Parathyroid adenoma (tissue), 2 donors: ENCODE data around the gene MNT.

ENCODE experiments used
- H2AFZ ChIP-seq: fragments of 300-600 bp; sonication (generic); one replicate; pipeline ENCODE4 v1.7.0; 2017; ENCODE audit warnings: antibody characterized with exemption, mild to moderate bottlenecking
- H3K27ac ChIP-seq: fragments of 300-600 bp; sonication (generic); one replicate; pipeline ENCODE4 v1.7.0; 2017
- H3K27me3 ChIP-seq: fragments of 300-600 bp; sonication (generic); one replicate; pipeline ENCODE4 v1.7.0; 2017; ENCODE audit warnings: low read length; ENCODE audit not compliant: control insufficient read depth, insufficient read depth
- H3K36me3 ChIP-seq: fragments of 300-600 bp; sonication (generic); one replicate; pipeline ENCODE4 v1.7.0; 2017; ENCODE audit warnings: low read length; ENCODE audit not compliant: control insufficient read depth, insufficient read depth
- H3K4me1 ChIP-seq: fragments of 300-600 bp; sonication (generic); one replicate; pipeline ENCODE4 v1.7.0; 2017; ENCODE audit warnings: control low read depth
- H3K4me2 ChIP-seq: fragments of 300-600 bp; sonication (generic); one replicate; pipeline ENCODE4 v1.7.0; 2017; ENCODE audit warnings: low read length
- H3K4me3 ChIP-seq: fragments of 300-600 bp; sonication (generic); one replicate; pipeline ENCODE4 v1.7.0; 2017; ENCODE audit warnings: low read depth, low read length
- H3K79me2 ChIP-seq: fragments of 300-600 bp; sonication (generic); one replicate; pipeline ENCODE4 v1.7.0; 2017; ENCODE audit warnings: control low read depth
- H3K9ac ChIP-seq: fragments of 300-600 bp; sonication (generic); one replicate; pipeline ENCODE4 v1.7.0; 2017; ENCODE audit warnings: mild to moderate bottlenecking
- H3K9me3 ChIP-seq: fragments of 300-600 bp; sonication (generic); one replicate; pipeline ENCODE4 v1.7.0; 2017; ENCODE audit warnings: low read length; ENCODE audit not compliant: control insufficient read depth
- CTCF ChIP-seq: fragments of 300-600 bp; sonication (generic); IDR thresholded peaks from one replicate; pipeline ENCODE4 v1.7.0; 2017; ENCODE audit warnings: antibody characterized with exemption, mild to moderate bottlenecking
- donor health status: primary hyperparathyroidism.

The MNT gene

DNA sequence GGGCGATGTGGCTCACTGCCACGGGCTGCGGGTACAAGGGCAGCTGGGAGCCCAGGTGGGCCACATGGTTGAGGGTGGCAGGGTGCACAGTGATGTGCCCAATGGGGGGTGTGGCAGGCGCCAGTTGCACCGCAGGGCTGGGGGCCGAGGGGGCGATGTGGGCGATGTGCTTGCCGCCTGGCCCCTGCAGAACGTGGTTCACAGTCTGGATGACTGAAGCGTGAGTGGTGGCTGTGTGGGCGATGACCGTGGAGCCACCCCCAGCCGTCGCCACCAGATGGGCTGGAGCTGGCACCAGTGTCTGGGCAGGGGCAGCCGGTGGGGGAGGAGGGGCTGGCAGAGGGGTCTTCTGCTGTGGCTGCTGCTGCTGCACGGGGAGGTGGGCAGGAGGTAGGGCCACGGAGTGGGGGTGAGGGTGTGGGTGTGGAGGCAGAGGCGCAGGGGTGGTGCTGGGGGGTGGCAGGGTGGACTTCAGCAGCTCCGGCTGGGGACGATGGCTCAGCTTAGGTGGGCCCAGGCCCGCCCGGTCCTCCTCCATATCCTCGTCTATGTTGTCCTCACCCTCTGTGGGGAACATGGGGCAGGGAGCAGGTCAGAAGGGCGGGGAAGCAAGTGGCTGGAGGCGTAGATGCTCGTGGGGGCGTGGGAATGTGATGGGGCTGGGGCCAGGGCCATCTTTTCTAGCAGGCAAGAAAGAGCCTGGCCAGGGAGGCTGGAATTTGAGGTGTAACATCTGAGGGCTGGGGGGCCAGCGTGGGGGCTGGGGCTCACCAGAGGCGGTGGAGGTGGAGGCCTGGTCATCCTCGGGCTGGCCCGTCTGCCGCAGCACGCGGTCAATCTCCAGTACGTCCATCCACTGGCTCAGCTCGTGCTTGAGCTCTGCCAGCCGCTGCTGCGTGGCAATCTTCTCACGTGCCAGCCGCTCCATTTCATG lies 13.5 kb downstream of the MNT start:
- Histone ChIP-seq H3K36me3 (no peaks in the 10 kb centered on the region), H3K79me2 (peaks cover 27% of the 10 kb centered on the region), H3K27me3 (no peaks in the 10 kb centered on the region), H3K4me3 (no peak overlapping the region), H3K9ac (no peak overlapping the region), H3K4me1 (peaks cover 56% of the 10 kb centered on the region), H3K4me2 (no peak overlapping the region), H3K27ac (peak overlapping the region; percentile 47), H2AFZ (no peak overlapping the region), H3K9me3 (no peaks in the 10 kb centered on the region)
- TF ChIP-seq CTCF: no peak

DNA sequence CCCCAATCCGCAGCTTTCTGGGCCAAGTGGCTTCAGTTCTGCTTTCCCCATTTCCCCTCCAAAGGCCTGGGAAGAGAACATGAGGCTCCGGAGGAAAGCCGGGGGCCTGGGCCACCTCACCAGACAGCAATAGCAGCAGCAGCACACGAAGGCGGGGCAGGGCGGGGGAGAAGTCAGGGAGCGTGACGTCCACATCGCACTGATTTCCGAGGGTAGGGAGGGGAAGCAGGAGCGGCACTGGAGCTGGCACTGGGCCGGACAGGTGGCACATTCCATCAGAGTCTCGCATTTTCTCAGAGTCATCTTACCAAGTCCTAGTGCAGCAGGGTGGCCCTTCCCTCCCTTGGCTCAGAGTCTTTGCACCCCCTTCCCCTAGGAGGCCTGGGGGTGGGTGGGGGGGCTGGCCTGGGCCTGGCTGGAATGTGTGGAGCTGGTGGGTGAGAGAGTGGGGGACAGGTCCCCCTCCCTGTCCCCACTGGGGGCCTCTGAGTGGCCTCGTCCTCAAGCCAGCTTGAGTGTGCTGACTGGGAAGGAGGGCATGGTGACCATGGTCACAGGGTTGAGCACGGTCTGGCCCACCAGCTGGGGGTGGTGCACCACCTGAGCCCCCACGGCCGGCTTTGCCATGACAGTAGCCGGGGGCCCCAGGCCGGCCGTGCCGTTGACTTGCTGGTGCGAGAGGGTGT lies 14.3 kb downstream of the MNT start:
- H2AFZ ChIP-seq: peak overlapping the region; percentile 59
- peaks cover 27% of the 10 kb centered on the region for H3K79me2 ChIP-seq
- TF ChIP-seq CTCF: no peak
- H3K9ac ChIP-seq: no peak overlapping the region
- no peaks in the 10 kb centered on the region for H3K9me3 ChIP-seq
- no peaks in the 10 kb centered on the region for H3K27me3 ChIP-seq
- H3K36me3 ChIP-seq: no peaks in the 10 kb centered on the region
- peak overlapping the region; percentile 90 for H3K27ac ChIP-seq
- peak overlapping the region; percentile 54 for H3K4me2 ChIP-seq
- H3K4me1 ChIP-seq: peaks cover 48% of the 10 kb centered on the region
- peak overlapping the region; percentile 39 for H3K4me3 ChIP-seq

GRCh38 chr17:2385240-2386210 lies 15.3 kb downstream of the MNT start:
- H3K36me3 ChIP-seq: no peaks in the 10 kb centered on the region

More at GRCh38 chr17:2385240-2386210, 15.3 kb downstream of the MNT start:
- Histone ChIP-seq H3K4me3 (no peak overlapping the region), H3K4me1 (peaks cover 46% of the 10 kb centered on the region), H3K9ac (no peak overlapping the region), H3K79me2 (peaks cover 25% of the 10 kb centered on the region), H3K27ac (peak overlapping the region; percentile 90), H3K9me3 (no peaks in the 10 kb centered on the region), H3K27me3 (no peaks in the 10 kb centered on the region), H3K4me2 (peak overlapping the region; percentile 54), H2AFZ (peak overlapping the region; percentile 59)
- no peak for TF ChIP-seq CTCF
